HG02623 (cell line): ENCODE data around the gene ZNF280C.
A peak's percentile ranks its signal among the peaks of the same experiment; 100 is the strongest.
"Not testable (repeated sequence)": the region's sequence is repeated elsewhere in the genome, so short reads cannot be mapped to it uniquely, and the experiment has no call there.

ENCODE experiments used
- ATAC-seq: cut with Tn5 transposase; IDR thresholded peaks from one replicate; pipeline ENCODE4 v1.9.1; 2021; ENCODE audit warnings: moderate library complexity; ENCODE audit not compliant: unreplicated experiment

Gene ZNF280C

DNA sequence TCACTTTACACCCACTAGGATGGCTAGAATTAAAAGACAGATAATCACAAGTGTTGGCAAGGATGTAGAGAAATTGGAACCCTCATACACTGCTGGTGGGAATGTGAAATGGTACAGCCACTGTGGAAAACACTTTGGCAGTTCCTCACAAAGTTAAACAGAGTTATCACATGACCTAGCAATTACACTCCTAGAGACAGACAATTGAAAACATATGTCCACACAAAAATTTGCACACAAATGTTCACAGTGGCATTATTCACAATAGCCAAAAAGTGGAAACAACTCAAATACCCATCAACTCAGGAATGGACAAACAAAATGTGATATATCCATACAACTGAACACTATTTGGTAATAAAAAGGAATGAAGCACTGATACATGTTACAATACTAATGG is 5.7 kb downstream of the ZNF280C start:
- no peak for ATAC-seq

DNA sequence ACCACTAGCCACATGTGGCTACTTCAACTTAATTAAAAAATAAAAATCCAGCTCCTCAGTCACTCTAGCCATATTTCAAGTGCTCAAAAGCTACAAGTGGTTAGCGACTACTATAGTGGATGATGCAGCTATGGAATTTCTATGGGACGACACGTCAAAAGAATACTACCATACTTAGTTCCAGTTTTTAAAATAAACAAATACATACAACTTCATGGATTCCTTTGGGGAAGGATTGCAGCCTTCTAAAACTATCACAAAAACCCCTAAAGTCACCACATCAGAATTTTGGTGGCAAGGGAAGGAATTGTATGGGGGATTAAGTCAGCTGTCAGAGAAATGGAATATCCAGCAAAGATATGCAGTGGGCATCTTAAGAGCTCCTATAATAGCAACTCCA is 6.5 kb downstream of the ZNF280C start:
- no peak for ATAC-seq

DNA sequence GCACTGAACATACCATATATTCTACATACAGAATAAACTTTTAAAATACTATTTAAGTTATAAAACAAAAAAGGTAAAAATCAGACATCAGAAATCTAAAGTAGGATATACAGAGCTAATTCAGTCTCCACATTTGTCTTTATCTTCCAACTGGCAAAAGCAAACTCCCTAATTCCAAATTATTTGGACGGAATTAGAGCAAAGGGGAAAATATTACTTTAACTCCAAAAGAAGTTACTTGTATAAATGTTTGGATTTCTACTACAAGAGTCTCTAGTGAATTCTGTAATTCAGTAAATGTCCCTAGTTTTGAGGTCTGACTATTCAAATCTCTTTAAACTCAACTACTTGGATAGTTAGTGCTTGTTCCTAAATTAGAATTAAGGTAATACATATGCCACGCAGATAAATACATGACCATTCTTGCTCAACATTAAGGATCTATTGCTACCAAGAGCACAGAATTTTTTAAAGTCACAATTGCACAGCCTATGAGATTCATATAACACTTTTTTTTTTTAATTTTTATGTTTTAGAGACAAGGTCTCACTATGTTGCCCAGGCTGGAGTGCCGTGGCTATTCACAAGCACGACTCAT is 7.3 kb downstream of the ZNF280C start:
- no peak for ATAC-seq

DNA sequence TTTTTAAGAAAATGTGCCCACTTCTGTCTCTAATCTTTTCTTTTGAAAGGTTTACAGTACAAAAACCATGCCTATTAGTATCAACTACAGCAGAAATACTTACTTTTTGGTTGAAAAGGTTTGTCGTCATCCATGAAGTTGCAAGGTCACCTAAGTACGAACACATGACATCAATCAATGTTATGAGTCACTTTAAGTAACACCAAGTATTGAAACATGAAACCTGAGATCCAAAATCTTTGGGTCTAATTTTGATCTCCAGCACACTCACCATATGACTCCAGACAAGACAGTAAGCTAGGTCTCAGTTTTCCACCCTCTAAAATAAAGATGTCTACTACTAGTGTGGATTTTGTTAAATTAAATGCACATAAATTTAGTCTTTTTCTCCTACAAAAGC is 8.4 kb downstream of the ZNF280C start:
- no peak for ATAC-seq

DNA sequence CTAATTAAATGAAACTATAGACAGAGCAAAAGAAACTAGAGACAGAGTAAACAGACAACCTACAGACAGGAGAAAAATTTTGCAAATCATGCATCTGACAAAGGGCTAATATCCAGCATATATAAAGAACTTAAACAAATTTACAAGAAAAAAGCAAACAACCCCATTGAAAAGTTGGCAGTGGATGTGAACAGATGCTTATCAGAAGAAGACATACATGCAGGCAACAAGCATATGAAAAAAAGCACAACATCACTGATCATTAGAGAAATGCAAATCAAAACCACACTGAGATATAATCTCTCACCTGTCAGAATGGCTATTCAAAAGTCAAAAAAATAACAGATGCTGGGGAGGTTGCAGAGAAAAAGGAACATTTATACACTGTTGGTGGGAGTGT is 14.8 kb downstream of the ZNF280C start:
- no peak for ATAC-seq

DNA sequence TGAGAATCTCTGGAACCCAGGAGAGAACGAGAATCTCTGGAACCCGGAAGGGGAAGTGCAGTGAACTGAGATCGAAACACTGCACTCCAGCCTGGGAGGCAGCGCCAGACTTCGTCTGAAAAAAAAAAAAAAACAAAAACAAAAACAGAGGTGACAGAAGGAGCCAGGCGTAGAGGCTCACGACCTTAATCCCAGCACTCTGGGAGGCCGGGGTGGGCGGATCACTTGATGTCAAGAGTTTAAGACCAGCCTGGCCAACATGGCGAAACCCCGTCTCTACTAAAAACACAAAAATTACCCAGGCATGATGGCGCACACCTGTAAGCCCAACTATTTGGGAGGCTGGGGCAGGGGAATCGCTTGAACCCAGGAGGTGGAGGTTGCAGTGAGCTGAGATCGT is 17.0 kb downstream of the ZNF280C start:
- no peak for ATAC-seq

DNA sequence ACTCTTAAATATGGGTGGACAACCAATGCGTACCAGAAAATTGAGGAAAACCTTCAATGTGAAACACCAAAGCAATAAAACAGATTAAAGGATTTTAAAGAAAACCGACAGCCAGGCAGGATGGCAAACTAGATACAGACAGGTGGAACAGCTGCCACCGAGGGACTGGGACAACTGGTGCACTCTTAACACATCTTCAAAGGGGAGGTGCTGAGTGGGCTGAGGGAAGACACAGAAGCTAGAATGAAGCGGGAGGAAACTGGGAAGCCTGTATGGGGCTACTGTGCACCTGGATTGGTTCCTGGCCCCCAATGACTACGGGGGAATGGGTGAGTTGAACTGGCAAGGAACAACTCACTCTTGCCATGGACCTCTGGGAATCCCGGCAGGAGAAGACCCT is 20.7 kb downstream of the ZNF280C start:
- no peak for ATAC-seq

DNA sequence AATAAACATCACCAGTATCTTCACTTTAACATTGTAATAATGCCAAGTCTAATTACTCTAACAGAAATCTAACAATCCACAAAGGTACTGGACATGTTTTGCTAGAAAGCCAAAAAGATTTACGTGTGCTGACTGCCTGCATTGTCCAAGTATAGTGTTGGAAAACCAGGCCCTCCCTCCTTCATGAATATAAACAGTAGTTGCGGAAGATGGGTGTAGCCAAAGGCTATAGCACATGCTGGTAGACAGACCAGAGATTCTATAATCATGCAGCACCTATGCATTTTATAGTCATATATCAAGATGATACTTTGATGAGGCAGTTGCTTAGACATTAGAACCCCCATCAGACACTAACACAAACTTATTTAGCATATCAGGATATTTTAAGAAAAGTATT is 22.6 kb downstream of the ZNF280C start:
- ATAC-seq: no peak

DNA sequence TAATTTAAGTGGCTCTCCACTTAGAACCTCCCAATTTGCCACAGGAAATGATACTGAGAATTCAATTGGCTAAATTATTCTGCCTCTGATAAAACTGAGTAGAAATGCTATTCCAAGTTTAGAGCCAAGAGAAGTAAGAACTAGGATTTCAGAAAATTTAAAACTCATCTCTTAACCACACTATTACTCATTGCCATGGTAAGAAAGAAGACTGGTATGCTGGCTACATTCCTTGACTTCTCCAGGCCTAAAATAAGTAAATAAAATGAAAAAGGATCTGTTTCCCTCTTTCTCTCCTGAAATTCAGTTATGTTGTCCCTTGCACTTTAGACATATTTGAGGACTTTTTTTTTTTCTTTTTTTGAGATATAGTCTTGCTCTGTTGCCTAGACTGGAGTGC is 23.3 kb downstream of the ZNF280C start:
- ATAC-seq: no peak

DNA sequence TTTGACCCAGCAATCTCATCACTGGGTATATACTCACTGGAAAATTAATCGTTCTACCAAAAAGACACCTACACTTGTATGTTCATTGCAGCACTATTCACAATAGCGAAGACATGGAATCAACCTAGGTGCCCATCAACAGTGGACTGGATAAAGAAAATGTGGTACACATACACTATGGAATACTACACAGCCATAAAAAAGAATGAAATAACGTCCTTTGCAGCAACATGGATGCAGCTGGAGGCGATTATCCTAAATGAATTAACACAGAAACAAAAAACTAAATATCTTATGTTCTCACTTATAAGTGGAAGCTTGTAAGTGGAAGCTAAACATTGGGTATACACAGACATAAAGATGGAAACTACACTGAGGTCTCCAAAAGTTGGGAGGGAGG is 37.5 kb downstream of the ZNF280C start:
- ATAC-seq: not testable (repeated sequence)

DNA sequence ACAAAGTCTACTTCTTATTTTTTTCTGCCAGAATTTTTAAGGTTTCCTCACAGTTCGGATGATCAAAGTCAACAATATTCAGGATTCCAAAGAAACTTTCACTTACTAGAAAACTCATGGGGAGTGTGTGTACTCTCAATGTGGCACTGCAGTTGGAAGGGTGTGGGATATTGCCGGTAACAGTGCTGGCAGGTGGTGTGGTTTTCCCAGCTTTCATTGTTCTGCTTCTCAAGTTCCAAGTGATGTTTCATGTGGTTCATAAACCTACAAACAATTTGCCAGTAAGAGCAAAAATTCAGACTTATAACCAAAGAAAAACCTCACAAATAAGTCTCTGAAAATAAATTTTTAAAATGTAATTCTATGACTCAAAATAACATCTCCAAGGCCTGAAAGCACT is 39.8 kb downstream of the ZNF280C start:
- no peak for ATAC-seq

DNA sequence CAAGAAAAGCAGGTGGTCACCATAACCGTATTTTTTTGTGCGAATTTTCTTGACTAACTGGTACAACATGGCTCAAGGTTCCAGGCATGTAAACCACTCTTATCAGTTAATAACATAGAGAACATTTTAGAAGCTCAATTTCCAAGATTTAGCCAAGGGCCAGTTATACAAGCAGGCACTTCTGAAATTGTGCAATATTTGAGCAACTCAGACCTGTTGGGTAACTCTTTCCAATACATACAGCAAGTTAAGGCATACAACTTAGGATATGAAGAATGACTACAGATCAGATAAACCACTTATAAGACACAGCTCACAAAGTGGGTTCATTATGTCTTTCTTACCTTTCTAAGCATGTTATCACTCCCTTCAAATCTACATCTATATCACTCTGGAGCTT is 43.9 kb downstream of the ZNF280C start:
- ATAC-seq: no peak

DNA sequence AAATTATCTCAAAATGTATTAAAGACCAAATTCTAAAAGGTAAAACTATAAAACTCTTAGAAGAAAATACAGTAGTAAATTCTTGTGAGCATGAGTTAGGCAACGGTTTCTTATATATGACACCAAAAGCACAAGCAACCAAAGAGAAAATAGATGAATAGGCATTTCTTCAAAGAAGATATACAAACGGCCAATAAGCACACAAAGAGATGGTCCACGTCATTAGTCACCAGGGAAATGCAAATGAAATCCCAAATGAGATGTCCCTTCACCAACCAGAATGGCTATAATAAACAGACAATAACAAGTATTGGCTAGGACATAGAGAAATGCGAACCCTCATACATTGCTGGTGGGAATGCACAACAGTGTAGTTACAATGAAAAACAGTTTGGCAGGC is 52.4 kb downstream of the ZNF280C start:
- no peak for ATAC-seq

DNA sequence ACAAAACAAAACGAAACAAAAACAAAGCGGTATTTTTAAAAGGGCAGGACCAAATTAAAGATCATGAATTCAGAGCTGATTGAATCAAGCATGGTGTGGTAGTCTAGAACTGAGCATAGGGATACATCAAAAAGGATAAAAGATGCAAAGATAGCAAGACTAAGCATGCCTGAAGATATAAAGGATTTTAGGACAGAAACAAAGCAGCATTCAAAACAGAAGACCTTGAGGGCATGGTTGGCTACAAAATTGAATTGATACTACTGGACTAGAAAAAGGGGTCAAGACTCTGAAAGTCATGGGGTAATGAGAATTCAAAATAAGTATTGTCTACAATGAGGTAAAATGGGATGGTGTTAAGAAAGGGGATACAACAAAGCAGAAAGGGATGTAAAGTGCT is 55.3 kb downstream of the ZNF280C start:
- ATAC-seq: no peak

DNA sequence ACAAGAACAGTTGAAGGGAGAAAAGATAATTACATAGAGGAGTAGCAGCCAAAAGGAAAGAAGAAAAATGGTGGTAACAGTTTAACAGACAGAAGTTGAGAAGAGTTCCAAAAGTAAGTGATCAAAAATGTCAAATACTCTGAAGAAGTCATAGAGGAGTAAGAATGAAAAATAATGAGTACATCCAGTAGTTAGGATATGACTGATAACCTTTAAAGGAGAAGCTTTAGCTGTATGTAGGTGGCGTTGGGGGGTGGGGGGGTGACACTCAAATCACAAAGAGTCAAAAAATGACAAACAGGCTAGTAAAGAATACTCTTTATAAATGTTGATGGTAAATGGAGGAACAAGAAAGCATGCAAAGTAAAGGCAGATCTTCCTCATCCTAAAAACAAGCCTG is 56.3 kb downstream of the ZNF280C start:
- no peak for ATAC-seq

DNA sequence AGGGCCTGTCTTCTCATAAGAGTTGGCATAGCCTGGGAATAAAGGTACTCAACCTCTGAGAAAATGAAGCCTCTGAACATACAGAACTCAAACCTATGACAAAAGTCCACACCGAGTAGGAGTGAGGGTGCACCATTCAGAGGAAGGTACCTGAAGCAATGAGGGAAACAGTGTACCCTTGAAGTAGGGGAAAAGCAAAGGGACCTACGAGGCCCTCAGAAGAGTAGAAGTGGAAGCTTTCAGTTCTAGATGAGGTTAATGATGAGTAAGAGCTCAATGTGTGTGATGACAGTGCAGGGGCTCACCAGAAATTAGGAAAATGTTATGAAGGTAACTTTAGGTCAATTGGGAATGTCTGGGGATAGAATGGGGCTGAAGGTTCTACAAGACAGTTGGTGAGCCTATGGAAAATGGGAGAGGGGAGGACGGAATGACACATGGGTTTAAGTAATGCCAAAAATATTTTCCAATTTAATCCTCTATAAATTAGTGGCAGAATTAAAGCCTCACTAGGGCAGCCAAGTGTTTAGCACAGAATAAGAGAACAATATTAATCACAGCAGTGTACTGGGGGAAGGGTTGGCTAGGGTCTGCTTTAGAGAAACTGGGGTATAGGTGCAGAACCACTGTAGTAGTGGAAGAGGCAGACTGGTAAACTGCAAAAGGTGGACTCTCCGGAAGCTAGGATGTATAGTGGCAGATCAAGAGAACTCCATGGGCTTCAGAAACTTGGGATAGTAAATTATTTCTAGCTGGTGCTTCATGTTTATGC is 57.1 kb downstream of the ZNF280C start:
- ATAC-seq: peak; percentile 75

DNA sequence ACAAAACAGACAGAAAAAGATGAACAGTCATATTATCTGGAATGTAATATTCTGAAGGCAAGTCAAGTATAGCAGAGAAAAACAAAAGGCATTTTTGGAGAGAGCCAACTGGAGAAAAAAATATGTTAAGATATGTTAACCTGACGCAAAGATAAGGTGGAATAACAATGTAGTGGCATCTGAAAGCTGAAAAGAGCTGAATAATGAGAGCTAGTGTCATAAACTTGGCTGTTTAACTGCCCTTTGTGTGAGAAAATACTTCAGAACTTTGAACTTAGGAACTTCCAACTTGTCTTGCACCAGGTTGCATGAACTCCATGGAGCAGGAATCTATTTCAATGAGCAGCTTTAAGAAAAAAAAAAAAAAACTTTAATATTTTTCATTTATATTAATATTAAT is 64.1 kb downstream of the ZNF280C start:
- ATAC-seq: no peak

DNA sequence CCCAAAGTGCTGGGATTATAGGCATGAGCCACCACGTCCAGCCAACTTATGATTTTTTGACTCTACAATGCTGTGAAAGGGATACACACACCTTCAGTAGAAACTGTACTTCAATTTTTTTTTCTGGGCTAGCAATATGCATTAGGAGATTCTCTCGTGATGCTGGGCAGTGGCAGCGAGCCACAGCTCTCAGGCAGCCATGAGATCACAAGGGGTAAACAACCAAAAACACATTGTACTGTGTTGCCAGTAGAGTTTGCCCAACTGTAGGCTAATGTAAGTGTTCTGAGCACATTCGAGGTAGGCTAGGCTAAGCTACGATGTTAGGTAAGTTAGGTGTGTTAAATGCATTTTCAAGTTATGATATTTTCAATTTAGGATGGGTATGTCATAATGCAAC is 71.2 kb downstream of the ZNF280C start:
- ATAC-seq: no peak

DNA sequence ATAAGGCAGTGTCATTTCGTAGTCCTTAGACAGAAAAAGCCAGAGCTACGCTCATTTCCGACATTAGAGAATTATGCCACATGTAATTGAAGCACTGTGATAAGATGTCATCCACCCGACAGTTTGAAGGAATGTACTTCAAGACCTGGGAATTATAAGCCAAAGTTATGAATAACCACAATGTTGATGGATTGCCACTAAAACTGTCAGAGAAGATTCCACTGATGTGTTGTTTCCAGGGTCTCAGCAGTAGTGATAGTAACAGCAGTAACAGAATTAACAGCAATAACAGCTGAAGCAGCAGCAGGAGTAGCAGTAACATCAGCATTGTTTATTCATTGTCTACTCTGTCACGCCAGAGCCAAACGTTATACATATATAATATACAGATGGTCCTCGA is 72.2 kb downstream of the ZNF280C start:
- no peak for ATAC-seq

DNA sequence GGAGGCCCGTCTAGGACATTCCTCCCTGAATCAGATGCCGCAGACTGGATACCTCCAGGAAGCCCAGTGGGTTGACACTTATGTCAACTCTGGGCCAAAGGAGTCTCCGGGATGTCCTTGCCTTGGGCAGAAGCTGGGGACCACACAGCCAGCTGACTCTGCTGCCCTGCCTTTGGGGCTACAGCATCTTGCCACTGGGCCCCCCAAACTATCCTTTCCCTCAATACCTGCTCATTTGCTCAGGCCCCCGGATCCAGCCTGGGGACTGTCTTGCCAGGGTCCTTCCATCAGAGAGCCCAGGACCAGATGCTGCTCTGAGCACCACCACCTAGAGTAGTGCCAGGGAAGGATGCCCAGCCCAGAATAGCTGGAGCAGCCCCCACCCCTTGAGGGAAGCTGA is 77.9 kb downstream of the ZNF280C start:
- ATAC-seq: no peak

DNA sequence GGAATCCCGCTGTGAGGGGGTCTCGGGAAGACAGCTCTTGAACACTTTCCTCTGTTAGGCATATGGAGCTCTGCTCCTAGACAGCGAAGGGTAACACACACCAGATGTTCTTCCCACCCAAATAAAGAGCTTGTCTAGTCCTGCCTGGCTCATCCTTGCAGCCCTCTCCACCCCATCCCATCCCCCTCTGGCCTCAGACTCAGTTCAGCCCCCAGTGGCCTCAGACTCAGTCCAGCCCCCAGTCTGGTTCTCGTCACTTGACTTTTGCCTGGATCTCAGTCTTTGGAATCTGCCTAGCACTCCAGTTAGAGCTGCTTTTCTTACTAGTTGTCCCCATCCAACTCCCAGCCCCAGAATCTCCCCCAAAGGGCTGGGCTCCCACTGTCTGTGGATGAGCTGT is 82.0 kb downstream of the ZNF280C start:
- no peak for ATAC-seq

DNA sequence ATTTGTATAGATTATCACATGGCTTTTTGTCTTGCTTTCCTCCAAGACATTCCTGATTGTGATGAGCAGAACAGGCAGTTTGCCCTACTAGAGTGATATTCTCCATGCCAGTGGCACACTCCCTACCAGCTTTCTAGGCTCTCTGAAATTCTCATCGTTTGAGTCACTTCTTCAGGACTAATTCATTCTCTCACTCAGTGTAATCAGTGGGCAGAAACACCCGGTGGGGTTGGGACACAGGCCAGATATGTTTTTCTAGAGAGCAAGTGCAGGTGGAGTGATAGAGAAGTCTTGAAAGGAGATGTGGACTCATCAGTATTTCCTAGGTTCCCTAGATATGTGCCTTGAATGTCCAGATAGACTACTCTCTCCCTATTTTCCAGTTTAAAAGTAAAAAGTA is 83.8 kb downstream of the ZNF280C start:
- ATAC-seq: no peak

DNA sequence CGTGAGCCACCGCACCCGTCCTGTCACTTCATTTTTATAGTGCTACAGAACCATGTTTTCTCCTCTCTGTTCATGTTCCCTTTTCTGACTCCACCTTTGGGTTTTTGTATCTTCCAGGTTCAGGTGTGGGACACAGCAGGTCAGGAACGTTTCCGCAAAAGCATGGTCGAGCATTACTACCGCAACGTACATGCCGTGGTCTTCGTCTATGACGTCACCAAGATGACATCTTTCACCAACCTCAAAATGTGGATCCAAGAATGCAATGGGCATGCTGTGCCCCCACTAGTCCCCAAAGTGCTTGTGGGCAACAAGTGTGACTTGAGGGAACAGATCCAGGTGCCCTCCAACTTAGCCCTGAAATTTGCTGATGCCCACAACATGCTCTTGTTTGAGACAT is 84.5 kb downstream of the ZNF280C start:
- ATAC-seq: no peak
